A673 (cell line): ENCODE results near the gene PRAME.

ENCODE experiments used
- CTCF ChIP-seq: fragments of 300-800, 200-600 bp; sonication (generic); conservative IDR thresholded peaks from 2 replicates; pipeline ENCODE4 v1.5.1; 2017; ENCODE audit warnings: low read depth, mild to moderate bottlenecking, antibody characterized with exemption, low read length, moderate library complexity, mixed read lengths
- EZH2 ChIP-seq: fragments of 200-600 bp; sonication (generic); IDR thresholded peaks from 2 replicates; pipeline ENCODE4 v1.6.1; 2017; ENCODE audit warnings: borderline replicate concordance, low read depth, mild to moderate bottlenecking, mixed read lengths, antibody characterized with exemption, low read length; ENCODE audit not compliant: poor library complexity, severe bottlenecking

GRCh38 chr22:22604326-22605073 is 45.4 kb upstream of the PRAME start:
- TF ChIP-seq CTCF = no peak
- TF ChIP-seq EZH2 = no peak
